ENCODE measurements around the gene BPTF. TPM values are rescaled to one million over a fixed set of nuclear protein-coding genes. Genes with fewer than 3 reads are reported as not detected.
A peak's percentile ranks its signal among the peaks of the same experiment; 100 is the strongest.

BPTF gene
- total and polyA plus RNA-seq, 2 of the 13 experiments (the other 11 are each of a cell fraction or from before 2014, with no cell fraction given): 43.5 to 66.1 TPM

DNA sequence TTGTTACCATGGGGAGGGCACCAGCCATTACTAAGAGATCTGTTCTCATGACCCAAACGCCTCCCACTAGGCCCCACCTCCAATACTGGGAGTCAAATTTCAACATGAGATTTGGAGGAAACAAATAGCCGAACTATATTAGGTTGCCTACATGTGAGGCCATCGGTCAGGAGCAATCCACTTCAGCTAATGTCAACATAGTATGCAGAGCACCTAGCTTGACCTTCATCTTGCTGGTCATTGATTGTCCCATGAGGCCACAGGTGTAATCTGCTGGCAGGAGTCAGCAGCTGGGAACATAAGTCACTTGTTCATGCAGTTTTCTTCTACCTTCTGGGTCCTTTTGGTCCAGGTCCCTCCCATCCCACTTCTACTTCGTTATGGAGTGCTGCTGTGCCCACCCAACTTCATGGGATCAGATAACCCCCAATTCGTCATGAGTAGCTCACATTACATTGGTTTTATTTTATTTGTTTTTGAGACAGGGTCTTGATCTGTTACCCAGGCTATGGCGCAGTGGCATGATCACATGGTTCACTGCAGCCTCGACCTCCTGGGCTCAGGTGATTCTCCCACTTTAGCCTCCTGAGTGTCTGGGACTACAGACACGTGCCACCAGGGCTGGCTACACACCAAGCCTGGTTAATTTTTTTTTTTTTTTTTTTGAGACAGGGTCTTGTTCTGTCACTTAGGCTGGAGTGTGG, 204.4 kb downstream of the BPTF start (continued):
- no peak for TF ChIP-seq ZBTB37 (CRISPR knock-in tag; IDR thresholded peaks at IDR 0.05)
- 0 out of 2 replicates have a peak, but pooled peaks have one; percentile 29 for TF ChIP-seq HMG20B (CRISPR knock-in tag; conservative IDR thresholded peaks at IDR 0.05)
- no peak for TF ChIP-seq ATF7 (IDR thresholded peaks at IDR 0.05)
- TF ChIP-seq ATF7 (CRISPR knock-in tag; IDR thresholded peaks at IDR 0.05): peak; percentile 66; the same call in 1 of the 2 replicates
- TF ChIP-seq RFXAP (CRISPR knock-in tag; IDR thresholded peaks at IDR 0.05; ENCODE audit: borderline replicate concordance): no peak
- no peak for TF ChIP-seq HNRNPLL (IDR thresholded peaks at IDR 0.05; ENCODE audit: low read depth, low read length, poor library complexity, severe bottlenecking)
- no peak for TF ChIP-seq CAMTA2 (CRISPR knock-in tag; IDR thresholded peaks at IDR 0.05; ENCODE audit: borderline replicate concordance)
- no peak for TF ChIP-seq ZNF337 (CRISPR knock-in tag; IDR thresholded peaks at IDR 0.05; ENCODE audit: borderline replicate concordance, low read depth)
- TF ChIP-seq ZFP36L2 (CRISPR knock-in tag; IDR thresholded peaks at IDR 0.05): no peak
- no peak for TF ChIP-seq ZNF468 (CRISPR knock-in tag; IDR thresholded peaks at IDR 0.05)
- no peak for TF ChIP-seq TAF15 (IDR thresholded peaks at IDR 0.05; ENCODE audit: low read depth, low read length, poor library complexity, severe bottlenecking)
- no peak for TF ChIP-seq ZNF432 (CRISPR knock-in tag; IDR thresholded peaks at IDR 0.05; ENCODE audit: borderline replicate concordance)
- TF ChIP-seq MEIS1 (CRISPR knock-in tag; IDR thresholded peaks at IDR 0.05; ENCODE audit: borderline replicate concordance): no peak
- TF ChIP-seq CREBL2 (CRISPR knock-in tag; IDR thresholded peaks at IDR 0.05; ENCODE audit: borderline replicate concordance): no peak; the same call in 1 of the 2 replicates
- no peak for TF ChIP-seq ZNF570 (CRISPR knock-in tag; IDR thresholded peaks at IDR 0.05; ENCODE audit: borderline replicate concordance)
- no peak for TF ChIP-seq CENPBD1 (CRISPR knock-in tag; IDR thresholded peaks at IDR 0.05; ENCODE audit: borderline replicate concordance, low read depth)
- TF ChIP-seq, protein P1, sequence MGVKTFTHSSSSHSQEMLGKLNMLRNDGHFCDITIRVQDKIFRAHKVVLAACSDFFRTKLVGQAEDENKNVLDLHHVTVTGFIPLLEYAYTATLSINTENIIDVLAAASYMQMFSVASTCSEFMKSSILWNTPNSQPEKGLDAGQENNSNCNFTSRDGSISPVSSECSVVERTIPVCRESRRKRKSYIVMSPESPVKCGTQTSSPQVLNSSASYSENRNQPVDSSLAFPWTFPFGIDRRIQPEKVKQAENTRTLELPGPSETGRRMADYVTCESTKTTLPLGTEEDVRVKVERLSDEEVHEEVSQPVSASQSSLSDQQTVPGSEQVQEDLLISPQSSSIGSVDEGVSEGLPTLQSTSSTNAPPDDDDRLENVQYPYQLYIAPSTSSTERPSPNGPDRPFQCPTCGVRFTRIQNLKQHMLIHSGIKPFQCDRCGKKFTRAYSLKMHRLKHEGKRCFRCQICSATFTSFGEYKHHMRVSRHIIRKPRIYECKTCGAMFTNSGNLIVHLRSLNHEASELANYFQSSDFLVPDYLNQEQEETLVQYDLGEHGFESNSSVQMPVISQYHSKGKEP (CRISPR knock-in tag; IDR thresholded peaks at IDR 0.05): no peak
- TF ChIP-seq SP1 (IDR thresholded peaks at IDR 0.05): no peak
- TF ChIP-seq SP1 (CRISPR knock-in tag; IDR thresholded peaks at IDR 0.05): no peak
- TF ChIP-seq PLSCR1 (CRISPR knock-in tag; IDR thresholded peaks at IDR 0.05; ENCODE audit: borderline replicate concordance): no peak
- no peak for TF ChIP-seq ZFP37 (CRISPR knock-in tag; IDR thresholded peaks at IDR 0.05; ENCODE audit: borderline replicate concordance)
- TF ChIP-seq GZF1 (CRISPR knock-in tag; IDR thresholded peaks at IDR 0.05): no peak
- TF ChIP-seq NR0B2 (CRISPR knock-in tag; IDR thresholded peaks at IDR 0.05): no peak
- no peak for TF ChIP-seq STAT5B (CRISPR knock-in tag; IDR thresholded peaks at IDR 0.05)
- TF ChIP-seq HHEX (CRISPR knock-in tag; IDR thresholded peaks at IDR 0.05): peak; percentile 96
- 0 out of 2 replicates have a peak, but pooled peaks have one; percentile 14 for TF ChIP-seq FOXJ3 (CRISPR knock-in tag; IDR thresholded peaks at IDR 0.05; ENCODE audit: borderline replicate concordance)

All from HepG2 (cell line).